ENCODE results near the gene SEC14L1. TPM values are rescaled to one million over a fixed set of nuclear protein-coding genes. Genes with fewer than 3 reads are reported as not detected.

SEC14L1 gene
- total RNA-seq, 4 donors from 2014 or later = 18.2 to 187 (median 46.5) TPM

GRCh38 chr17:77256710-77257109 lies 115.9 kb downstream of the SEC14L1 start:
- Histone ChIP-seq H3K27ac (no peak overlapping the region), H3K4me3 (no peak overlapping the region), H3K9me3 (no peaks in the 10 kb centered on the region), H3K4me1 (no peaks in the 10 kb centered on the region), H3K27me3 (no peaks in the 10 kb centered on the region), H3K36me3 (no peaks in the 10 kb centered on the region)
- TF ChIP-seq POLR2A (IDR thresholded peaks at IDR 0.05) = no peak
- TF ChIP-seq CTCF (IDR thresholded peaks at IDR 0.05) = no peak
- DNase-seq = no peak

- TF ChIP-seq POLR2A (IDR thresholded peaks at IDR 0.05) = no peak
- TF ChIP-seq CTCF (IDR thresholded peaks at IDR 0.05) = no peak
- H3K27me3 ChIP-seq = no peaks in the 10 kb centered on the region
- H3K4me3 ChIP-seq = no peak overlapping the region
- no peaks in the 10 kb centered on the region for H3K36me3 ChIP-seq
- no peaks in the 10 kb centered on the region for H3K9me3 ChIP-seq
- H3K4me1 ChIP-seq = no peaks in the 10 kb centered on the region
- no peak overlapping the region for H3K27ac ChIP-seq
- DNase-seq = no peak
These were observed 116.4 kb downstream of the SEC14L1 start for GRCh38 chr17:77257169-77257568.

- DNase-seq = no peak
- Histone ChIP-seq H3K4me3 (no peak overlapping the region), H3K27ac (no peak overlapping the region), H3K4me1 (no peaks in the 10 kb centered on the region), H3K36me3 (no peaks in the 10 kb centered on the region), H3K9me3 (no peaks in the 10 kb centered on the region), H3K27me3 (no peaks in the 10 kb centered on the region)
- TF ChIP-seq CTCF (IDR thresholded peaks at IDR 0.05) (no peak), POLR2A (IDR thresholded peaks at IDR 0.05) (no peak)
These were observed 117.1 kb downstream of the SEC14L1 start for GRCh38 chr17:77257596-77258458.

- no peaks in the 10 kb centered on the region for H3K4me1 ChIP-seq
- no peak overlapping the region for H3K4me3 ChIP-seq
- H3K36me3 ChIP-seq = no peaks in the 10 kb centered on the region
- no peak overlapping the region for H3K27ac ChIP-seq
- DNase-seq = no peak
- H3K27me3 ChIP-seq = no peaks in the 10 kb centered on the region
- H3K9me3 ChIP-seq = no peaks in the 10 kb centered on the region
- TF ChIP-seq POLR2A (IDR thresholded peaks at IDR 0.05) (no peak), CTCF (IDR thresholded peaks at IDR 0.05) (no peak)
These were observed 117.9 kb downstream of the SEC14L1 start for GRCh38 chr17:77258638-77259037.

GRCh38 chr17:77264617-77265230 lies 124.0 kb downstream of the SEC14L1 start:
- H3K9me3 ChIP-seq = no peaks in the 10 kb centered on the region
- H3K4me3 ChIP-seq = no peak overlapping the region
- TF ChIP-seq CTCF (IDR thresholded peaks at IDR 0.05) (no peak), POLR2A (IDR thresholded peaks at IDR 0.05) (no peak)
- no peak for DNase-seq
- no peaks in the 10 kb centered on the region for H3K4me1 ChIP-seq
- H3K27me3 ChIP-seq = no peaks in the 10 kb centered on the region
- H3K27ac ChIP-seq = no peak overlapping the region
- no peaks in the 10 kb centered on the region for H3K36me3 ChIP-seq
